ENCODE measurements around the gene NPLOC4.
A peak's percentile ranks its signal among the peaks of the same experiment; 100 is the strongest.

The NPLOC4 gene

DNA sequence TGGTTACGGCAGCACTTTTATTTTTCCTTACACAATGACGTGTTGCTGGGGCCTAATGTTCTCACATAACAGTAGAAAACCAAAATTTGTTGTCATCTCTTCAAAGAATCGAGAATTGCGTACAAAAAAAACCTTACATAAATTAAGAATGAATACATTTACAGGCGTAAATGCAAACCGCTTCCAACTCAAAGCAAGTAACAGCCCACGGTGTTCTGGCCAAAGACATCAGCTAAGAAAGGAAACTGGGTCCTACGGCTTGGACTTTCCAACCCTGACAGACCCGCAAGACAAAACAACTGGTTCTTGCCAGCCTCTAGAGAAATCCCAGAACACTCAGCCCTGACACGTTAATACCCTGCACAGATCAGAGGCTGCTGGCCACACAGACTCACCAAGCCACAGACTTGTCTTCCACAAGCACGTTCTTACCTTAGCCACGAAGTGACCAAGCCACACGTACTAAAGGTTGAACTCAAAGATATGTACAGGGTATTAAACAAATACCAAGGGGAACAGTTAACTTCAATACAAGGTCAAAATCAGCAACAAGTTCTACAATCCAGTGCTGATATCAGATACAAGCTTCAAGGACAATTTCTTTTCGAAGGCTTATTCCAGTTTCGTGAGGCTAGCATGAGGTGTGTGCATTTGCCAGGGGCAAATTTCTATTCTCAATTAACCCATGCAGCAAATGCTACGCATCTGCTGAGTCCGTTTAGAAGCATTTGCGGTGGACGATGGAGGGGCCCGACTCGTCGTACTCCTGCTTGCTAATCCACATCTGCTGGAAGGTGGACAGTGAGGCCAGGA is 126.7 kb downstream of the NPLOC4 start:
- ChIA-PET POLR2A (ENCODE audit: low non-redundant PET) (no interaction called here), CTCF (no interaction called here)
- DNase-seq (ENCODE audit: low spot score), result no peak
- peak overlapping the region; percentile 99 for H3K27ac ChIP-seq
- TF ChIP-seq, protein P1, sequence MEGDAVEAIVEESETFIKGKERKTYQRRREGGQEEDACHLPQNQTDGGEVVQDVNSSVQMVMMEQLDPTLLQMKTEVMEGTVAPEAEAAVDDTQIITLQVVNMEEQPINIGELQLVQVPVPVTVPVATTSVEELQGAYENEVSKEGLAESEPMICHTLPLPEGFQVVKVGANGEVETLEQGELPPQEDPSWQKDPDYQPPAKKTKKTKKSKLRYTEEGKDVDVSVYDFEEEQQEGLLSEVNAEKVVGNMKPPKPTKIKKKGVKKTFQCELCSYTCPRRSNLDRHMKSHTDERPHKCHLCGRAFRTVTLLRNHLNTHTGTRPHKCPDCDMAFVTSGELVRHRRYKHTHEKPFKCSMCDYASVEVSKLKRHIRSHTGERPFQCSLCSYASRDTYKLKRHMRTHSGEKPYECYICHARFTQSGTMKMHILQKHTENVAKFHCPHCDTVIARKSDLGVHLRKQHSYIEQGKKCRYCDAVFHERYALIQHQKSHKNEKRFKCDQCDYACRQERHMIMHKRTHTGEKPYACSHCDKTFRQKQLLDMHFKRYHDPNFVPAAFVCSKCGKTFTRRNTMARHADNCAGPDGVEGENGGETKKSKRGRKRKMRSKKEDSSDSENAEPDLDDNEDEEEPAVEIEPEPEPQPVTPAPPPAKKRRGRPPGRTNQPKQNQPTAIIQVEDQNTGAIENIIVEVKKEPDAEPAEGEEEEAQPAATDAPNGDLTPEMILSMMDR (conservative IDR thresholded peaks at IDR 0.05; ENCODE audit: low read depth), result no peak

DNA sequence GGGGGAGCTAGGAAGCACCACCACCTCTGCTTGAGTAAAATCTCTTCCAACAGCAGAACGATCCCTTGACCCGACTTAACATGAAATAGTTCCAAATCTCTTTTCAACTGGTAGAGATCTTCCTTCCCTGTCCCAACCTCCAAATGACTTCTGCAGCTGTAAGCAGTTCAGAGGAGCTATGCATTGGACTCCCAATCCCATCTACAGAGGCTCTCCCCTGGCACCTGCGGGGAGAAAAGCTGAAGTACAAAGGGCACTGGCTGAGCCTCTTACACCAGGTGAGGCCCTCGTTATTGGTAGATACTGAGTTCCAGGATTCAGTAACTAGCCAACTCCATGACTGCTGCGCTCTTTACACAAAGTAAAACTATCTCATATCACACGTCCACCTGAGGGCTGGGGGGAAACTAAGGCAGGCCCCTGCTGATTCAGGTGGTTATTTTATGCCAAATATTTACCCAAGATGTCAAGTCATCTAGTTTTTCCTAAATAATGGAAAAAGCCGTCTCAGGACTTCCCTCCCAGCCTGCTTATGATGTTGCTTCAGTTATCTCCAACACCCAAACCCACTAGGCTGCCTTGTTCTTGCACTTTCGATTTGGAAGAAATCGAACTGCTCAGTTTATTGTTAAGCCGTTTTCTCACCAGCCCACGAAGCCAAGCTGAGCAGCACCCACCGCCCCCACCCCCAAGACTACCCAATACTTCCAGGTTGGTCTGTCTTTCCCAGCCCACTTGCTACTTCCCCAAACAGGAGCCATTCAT is 127.5 kb downstream of the NPLOC4 start:
- peak overlapping the region; percentile 99 for H3K27ac ChIP-seq
- DNase-seq (ENCODE audit: low spot score), result no peak
- ChIA-PET CTCF (no interaction called here), POLR2A (ENCODE audit: low non-redundant PET) (interaction anchor here (0.7 kb wide), 1 partner anchor 401 kb away, joined by 3 read pairs; no protein-coding TSS in a partner anchor)
- TF ChIP-seq, protein P1 (conservative IDR thresholded peaks at IDR 0.05; ENCODE audit: low read depth), result no peak

DNA sequence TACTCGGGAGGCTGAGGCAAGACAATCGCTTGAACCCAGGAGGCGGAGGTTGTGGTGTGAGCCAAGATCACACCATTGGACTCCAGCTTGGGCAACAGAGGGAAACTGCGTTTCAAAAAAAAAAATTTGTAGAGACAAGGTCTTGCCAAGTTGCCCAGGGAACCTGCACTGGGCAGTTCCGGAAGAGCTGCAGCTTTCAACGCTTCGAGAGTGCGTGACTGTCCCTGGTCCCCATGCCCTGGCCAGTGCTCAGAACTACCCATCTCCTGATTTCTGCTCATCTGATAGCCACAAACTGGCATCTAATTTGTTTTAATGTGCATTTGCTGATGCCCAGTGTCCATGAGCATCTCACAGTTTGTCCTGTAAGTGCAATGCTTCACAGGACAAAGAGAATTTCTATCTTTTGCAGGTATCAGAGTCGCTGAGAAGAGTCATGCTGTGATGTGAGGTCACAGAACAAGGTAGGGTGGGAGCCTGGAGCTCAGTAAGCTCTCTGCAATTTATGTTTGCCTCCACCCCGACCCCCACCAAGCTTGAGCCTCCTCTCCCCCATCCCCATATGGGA is 128.2 kb downstream of the NPLOC4 start:
- CTCF ChIA-PET, result interaction anchor here (0.6 kb wide), 1 partner anchor 104 kb away, joined by 3 read pairs; no protein-coding TSS in a partner anchor
- TF ChIP-seq, protein P1 (conservative IDR thresholded peaks at IDR 0.05; ENCODE audit: low read depth), result no peak

More for the DNA sequence above, 128.2 kb downstream of the NPLOC4 start:
- POLR2A ChIA-PET (ENCODE audit: low non-redundant PET), result interaction anchor here (0.7 kb wide), 1 partner anchor 400 kb away, joined by 3 read pairs; no protein-coding TSS in a partner anchor
- H3K27ac ChIP-seq, result peak overlapping the region; percentile 99
- DNase-seq (ENCODE audit: low spot score), result no peak
